A549 (cell line): ENCODE measurements around the gene FOXP1. TPM values are rescaled to one million over a fixed set of nuclear protein-coding genes. Genes with fewer than 3 reads are reported as not detected.

Source experiments
- ATAC-seq, 2 experiments: fragments of 200-7000 bp in 1 of 2; fragments of >200 bp in 1 of 2; cut with Nextera tagmentation in 1 of 2; cut with Tn5 transposase in 1 of 2; 3 replicates each; pipeline versions ENCODE4 v1.8.0 to v1.9.1; 2018 to 2020; ENCODE audit warnings: mild to moderate bottlenecking in 1 of 2, moderate library complexity in 1 of 2
- CTCF ChIA-PET: fragments of 300-600 bp; sonication (Branson Sonifier 250); formaldehyde crosslinking; extraction: SDS; loops from one replicate; lab custom pipeline; 2021; ENCODE audit warnings: antibody characterized with exemption, inconsistent platforms; lab: Yijun Ruan, JAX
- POLR2A ChIA-PET: fragments of 350-600 bp; formaldehyde crosslinking; extraction: SDS; loops from one replicate; lab custom pipeline; 2021; ENCODE audit warnings: antibody characterized with exemption, inconsistent platforms; lab: Yijun Ruan, JAX
- DNase-seq, 2 experiments: peaks; one replicate each; pipeline versions ENCODE4 v3.0.0 to v3.0.0-alpha.2; 2011 to 2016; ENCODE audit warnings: low read depth in 1 of 2, low spot score in 1 of 2
- FAIRE-seq: peaks from 2 replicates; lab custom pipeline; 2011; peaks lifted over from hg19 to GRCh38; lab: Jason Lieb, UNC
- H3K27ac ChIP-seq, 2 experiments: fragments of >200 bp; sonication (Bioruptor Twin); formaldehyde crosslinking; 3 replicates each; pipeline ENCODE4 v1.5.1; 2016 to 2017
- H3K4me1 ChIP-seq: fragments of >200 bp; sonication (Bioruptor Twin); formaldehyde crosslinking; 3 replicates; pipeline ENCODE4 v1.6.1; 2016
- H3K4me2 ChIP-seq: fragments of >200 bp; sonication (Bioruptor Twin); formaldehyde crosslinking; 3 replicates; pipeline ENCODE4 v1.6.1; 2016
- H3K4me3 ChIP-seq: fragments of >200 bp; sonication (Bioruptor Twin); formaldehyde crosslinking; 3 replicates; pipeline ENCODE4 v1.5.1; 2016
- H3K9me3 ChIP-seq: fragments of >200 bp; sonication (Bioruptor Twin); formaldehyde crosslinking; 3 replicates; pipeline ENCODE4 v1.6.1; 2016
- CEBPB ChIP-seq, 2 experiments: fragments of >200 bp in 1 of 2; sonication (Bioruptor Twin) in 1 of 2; formaldehyde crosslinking in 1 of 2; IDR thresholded peaks; 2 replicates each; pipeline ENCODE4 v1.6.1; 2012 to 2016
- CHD2 ChIP-seq: fragments of 150-350 bp; IDR thresholded peaks from 2 replicates; pipeline ENCODE4 v1.6.1; 2014; ENCODE audit warnings: low read length; ENCODE audit not compliant: partially characterized antibody
- EHMT2 ChIP-seq: fragments of 200-600 bp; sonication (generic); IDR thresholded peaks from 2 replicates; pipeline ENCODE4 v1.6.1; 2016; ENCODE audit warnings: antibody characterized with exemption, low read depth, mild to moderate bottlenecking, moderate library complexity
- FOSL2 ChIP-seq, 2 experiments: fragments of 450-650 bp in 1 of 2; fragments of >200 bp in 1 of 2; sonication (Bioruptor Twin) in 1 of 2; formaldehyde crosslinking; IDR thresholded peaks; 2 replicates each; pipeline versions ENCODE4 v1.5.0 to v1.6.1; 2016 to 2020; ENCODE audit warnings: mild to moderate bottlenecking in 1 of 2, moderate library complexity in 1 of 2
- GATA3 ChIP-seq: IDR thresholded peaks from 2 replicates; pipeline ENCODE4 v1.6.1; 2012; ENCODE audit warnings: borderline replicate concordance
- HEYL ChIP-seq: fragments of 250-450 bp; sonication (Bioruptor Pico); IDR thresholded peaks from 2 replicates; pipeline ENCODE4 v1.8.0; 2021; ENCODE audit warnings: mild to moderate bottlenecking, moderate library complexity
- JUNB ChIP-seq: fragments of >200 bp; sonication (Bioruptor Twin); formaldehyde crosslinking; IDR thresholded peaks from 2 replicates; pipeline ENCODE4 v1.6.1; 2016
- MAZ ChIP-seq: fragments of 150-350 bp; IDR thresholded peaks from 2 replicates; pipeline ENCODE4 v1.6.1; 2014; ENCODE audit warnings: antibody characterized with exemption, low read depth, low read length, borderline replicate concordance
- NFE2L2 ChIP-seq: fragments of 150-350 bp; conservative IDR thresholded peaks from 2 replicates; pipeline ENCODE4 v1.6.1; 2014; ENCODE audit warnings: low read length
- PHF8 ChIP-seq: fragments of 200-600 bp; sonication (generic); IDR thresholded peaks from 2 replicates; pipeline ENCODE4 v1.6.1; 2016; ENCODE audit warnings: low read depth, mild to moderate bottlenecking, antibody characterized with exemption, moderate library complexity, borderline replicate concordance
- POLR2AphosphoS2 ChIP-seq: conservative IDR thresholded peaks from 2 replicates; pipeline ENCODE4 v1.6.1; 2012; ENCODE audit warnings: low read length, improper control_type of control experiment, inconsistent platforms
- RARB ChIP-seq: fragments of 250-450 bp; sonication (Bioruptor Pico); IDR thresholded peaks from 2 replicates; pipeline ENCODE4 v1.8.0; 2021; ENCODE audit warnings: mild to moderate bottlenecking, moderate library complexity
- RFX5 ChIP-seq: fragments of 450-650 bp; IDR thresholded peaks from 2 replicates; pipeline ENCODE4 v1.7.1; 2014; ENCODE audit warnings: antibody characterized with exemption, mild to moderate bottlenecking, moderate library complexity
- RNF2 ChIP-seq: fragments of 200-600 bp; sonication (generic); IDR thresholded peaks from 2 replicates; pipeline ENCODE4 v1.6.1; 2016; ENCODE audit warnings: low read depth, mild to moderate bottlenecking, antibody characterized with exemption, moderate library complexity, borderline replicate concordance
- SMC3 ChIP-seq: fragments of >200 bp; sonication (Bioruptor Twin); formaldehyde crosslinking; IDR thresholded peaks from 3 replicates; pipeline ENCODE4 v1.6.1; 2018; ENCODE audit warnings: inconsistent platforms
- ZC3H11A ChIP-seq: fragments of 450-650 bp; IDR thresholded peaks from 2 replicates; pipeline ENCODE4 v1.6.1; 2014; ENCODE audit warnings: antibody characterized with exemption, mild to moderate bottlenecking
- ZNF302 ChIP-seq: fragments of 250-450 bp; sonication (Bioruptor Pico); IDR thresholded peaks from 2 replicates; pipeline ENCODE4 v1.9.0; 2021; ENCODE audit warnings: inconsistent platforms, mild to moderate bottlenecking, moderate library complexity
- ZSCAN20 ChIP-seq: fragments of 250-450 bp; sonication (Bioruptor Pico); IDR thresholded peaks from 2 replicates; pipeline ENCODE4 v1.8.0; 2022; ENCODE audit warnings: mild to moderate bottlenecking, moderate library complexity
- WGBS: methylation state at CpG from one replicate; pipeline ENCODE4 v1.1.6; 2017; ENCODE audit errors: missing lambda C conversion rate; 5-methylcytosine and 5-hydroxymethylcytosine counted together
- polyA plus RNA-seq, 4 experiments: library from polyadenylated mRNA; depleted of rRNA in 3 of 4; stranded (reverse); fragments of >200 nt; fragmentation: RNase III in 1 of 4; extraction: RNeasy Plus Mini Kit Qiagen cat#74134 plus additional on column Dnase treatment in 1 of 4; gene quantifications; 2 replicates in 3 of 4; 3 replicates in 1 of 4; pipeline ENCODE4 v1.2.3, GENCODE V29; 2011 to 2017
- TF ChIP-seq, protein P1 (sequence below): fragments of >200 bp; sonication (Bioruptor Twin); formaldehyde crosslinking; IDR thresholded peaks from 2 replicates; pipeline ENCODE4 v1.6.1; 2016
- TF ChIP-seq, protein P2 (sequence below): fragments of 200-600 bp; sonication (generic); IDR thresholded peaks from 2 replicates; pipeline ENCODE4 v1.6.1; 2016; ENCODE audit warnings: antibody characterized with exemption, mild to moderate bottlenecking, moderate library complexity
- TF ChIP-seq, protein P3 (sequence below): fragments of >200 bp; sonication (Bioruptor Twin); formaldehyde crosslinking; IDR thresholded peaks from 3 replicates; pipeline ENCODE4 v1.5.1; 2016

The FOXP1 gene
- polyA plus RNA-seq, 2 of the 4 experiments (the other 2 are of a cell fraction): 12.8 to 13.9 TPM

DNA sequence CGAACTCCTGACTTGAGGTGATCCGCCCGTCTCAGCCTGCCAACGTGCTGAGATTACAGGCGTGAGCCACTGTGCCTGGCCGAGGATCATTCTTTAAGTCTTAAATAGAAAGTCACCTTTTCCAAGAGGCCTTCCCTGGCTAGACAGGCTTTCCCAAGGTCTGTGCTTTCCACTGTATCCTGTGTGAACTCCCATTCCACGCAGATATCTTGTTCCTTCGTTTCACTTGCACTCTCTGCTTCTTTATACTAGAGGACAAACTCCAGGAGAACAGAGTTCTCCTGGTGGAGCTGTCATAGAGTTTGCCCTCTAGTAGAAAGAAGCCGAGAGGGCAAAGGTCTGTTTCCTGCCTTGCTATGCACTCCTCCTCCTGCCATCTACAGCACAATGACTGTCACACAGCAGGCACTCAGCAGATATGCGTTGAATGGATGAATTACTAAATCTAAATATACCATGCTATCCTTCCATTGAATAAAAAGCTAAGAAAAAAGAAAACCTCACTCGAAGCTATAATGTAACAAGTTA lies 211.2 kb downstream of the FOXP1 start:
- TF ChIP-seq PHF8: no peak
- no peak for TF ChIP-seq POLR2AphosphoS2
- TF ChIP-seq RARB (CRISPR knock-in tag): no peak
- TF ChIP-seq, protein P1, sequence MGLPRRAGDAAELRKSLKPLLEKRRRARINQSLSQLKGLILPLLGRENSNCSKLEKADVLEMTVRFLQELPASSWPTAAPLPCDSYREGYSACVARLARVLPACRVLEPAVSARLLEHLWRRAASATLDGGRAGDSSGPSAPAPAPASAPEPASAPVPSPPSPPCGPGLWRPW: no peak
- TF ChIP-seq RNF2: no peak
- TF ChIP-seq NFE2L2: no peak
- TF ChIP-seq RFX5: no peak
- TF ChIP-seq CHD2: no peak
- no peak for TF ChIP-seq CEBPB (IDR thresholded peaks at IDR 0.05)
- TF ChIP-seq ZSCAN20: no peak
- no peak for TF ChIP-seq JUNB
- no peak for TF ChIP-seq HEYL (CRISPR knock-in tag)
- no peak for TF ChIP-seq ZNF302 (CRISPR knock-in tag)
- ChIA-PET CTCF (interaction anchor here (0.6 to 1.8 kb wide), 6 partner anchors 17 to 364 kb away, joined by 3 to 5 read pairs (median 4); no protein-coding TSS in a partner anchor), POLR2A (no interaction called here)
- H3K9me3 ChIP-seq: no peaks in the 10 kb centered on the region
- FAIRE-seq (no peak), ATAC-seq (no peak), DNase-seq (no peak)
- H3K4me3 ChIP-seq: no peak overlapping the region
- H3K27ac ChIP-seq: no peak overlapping the region
- H3K4me1 ChIP-seq: no peaks in the 10 kb centered on the region; the same call in 2 of the 3 replicates
- 85% methylated on average over 11 of the region's 11 CpGs for WGBS
- H3K4me2 ChIP-seq: no peak overlapping the region

DNA sequence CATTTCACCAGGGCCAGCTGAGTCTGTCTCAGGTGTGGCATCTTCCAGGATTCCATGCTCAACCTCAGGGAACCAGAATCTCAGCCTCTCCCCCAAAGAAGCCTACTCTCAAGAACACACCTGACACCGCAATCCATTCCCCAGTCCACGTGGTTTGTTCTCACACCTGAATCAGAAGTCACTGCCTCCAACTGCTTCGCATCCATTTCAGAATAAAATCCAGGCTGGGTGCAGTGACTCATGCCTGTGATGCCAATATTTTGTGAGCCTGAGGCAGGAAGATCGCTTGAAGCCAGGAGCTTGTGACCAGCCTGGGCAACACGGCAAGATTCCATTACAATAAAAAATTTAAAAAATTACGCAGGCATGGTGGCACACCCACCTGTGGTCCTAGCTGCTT lies 212.2 kb downstream of the FOXP1 start:
- ATAC-seq: no peak
- no peak overlapping the region for H3K4me2 ChIP-seq
- WGBS: 85% methylated on average over 6 of the region's 6 CpGs
- TF ChIP-seq EHMT2: no peak
- no peak for TF ChIP-seq FOSL2 (IDR thresholded peaks at IDR 0.05)
- TF ChIP-seq FOSL2 (CRISPR knock-in tag; IDR thresholded peaks at IDR 0.05): no peak
- TF ChIP-seq ZC3H11A: no peak
- no peak for TF ChIP-seq MAZ
- TF ChIP-seq, protein P2, sequence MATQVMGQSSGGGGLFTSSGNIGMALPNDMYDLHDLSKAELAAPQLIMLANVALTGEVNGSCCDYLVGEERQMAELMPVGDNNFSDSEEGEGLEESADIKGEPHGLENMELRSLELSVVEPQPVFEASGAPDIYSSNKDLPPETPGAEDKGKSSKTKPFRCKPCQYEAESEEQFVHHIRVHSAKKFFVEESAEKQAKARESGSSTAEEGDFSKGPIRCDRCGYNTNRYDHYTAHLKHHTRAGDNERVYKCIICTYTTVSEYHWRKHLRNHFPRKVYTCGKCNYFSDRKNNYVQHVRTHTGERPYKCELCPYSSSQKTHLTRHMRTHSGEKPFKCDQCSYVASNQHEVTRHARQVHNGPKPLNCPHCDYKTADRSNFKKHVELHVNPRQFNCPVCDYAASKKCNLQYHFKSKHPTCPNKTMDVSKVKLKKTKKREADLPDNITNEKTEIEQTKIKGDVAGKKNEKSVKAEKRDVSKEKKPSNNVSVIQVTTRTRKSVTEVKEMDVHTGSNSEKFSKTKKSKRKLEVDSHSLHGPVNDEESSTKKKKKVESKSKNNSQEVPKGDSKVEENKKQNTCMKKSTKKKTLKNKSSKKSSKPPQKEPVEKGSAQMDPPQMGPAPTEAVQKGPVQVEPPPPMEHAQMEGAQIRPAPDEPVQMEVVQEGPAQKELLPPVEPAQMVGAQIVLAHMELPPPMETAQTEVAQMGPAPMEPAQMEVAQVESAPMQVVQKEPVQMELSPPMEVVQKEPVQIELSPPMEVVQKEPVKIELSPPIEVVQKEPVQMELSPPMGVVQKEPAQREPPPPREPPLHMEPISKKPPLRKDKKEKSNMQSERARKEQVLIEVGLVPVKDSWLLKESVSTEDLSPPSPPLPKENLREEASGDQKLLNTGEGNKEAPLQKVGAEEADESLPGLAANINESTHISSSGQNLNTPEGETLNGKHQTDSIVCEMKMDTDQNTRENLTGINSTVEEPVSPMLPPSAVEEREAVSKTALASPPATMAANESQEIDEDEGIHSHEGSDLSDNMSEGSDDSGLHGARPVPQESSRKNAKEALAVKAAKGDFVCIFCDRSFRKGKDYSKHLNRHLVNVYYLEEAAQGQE: no peak
- TF ChIP-seq SMC3: no peak
- TF ChIP-seq, protein P3, sequence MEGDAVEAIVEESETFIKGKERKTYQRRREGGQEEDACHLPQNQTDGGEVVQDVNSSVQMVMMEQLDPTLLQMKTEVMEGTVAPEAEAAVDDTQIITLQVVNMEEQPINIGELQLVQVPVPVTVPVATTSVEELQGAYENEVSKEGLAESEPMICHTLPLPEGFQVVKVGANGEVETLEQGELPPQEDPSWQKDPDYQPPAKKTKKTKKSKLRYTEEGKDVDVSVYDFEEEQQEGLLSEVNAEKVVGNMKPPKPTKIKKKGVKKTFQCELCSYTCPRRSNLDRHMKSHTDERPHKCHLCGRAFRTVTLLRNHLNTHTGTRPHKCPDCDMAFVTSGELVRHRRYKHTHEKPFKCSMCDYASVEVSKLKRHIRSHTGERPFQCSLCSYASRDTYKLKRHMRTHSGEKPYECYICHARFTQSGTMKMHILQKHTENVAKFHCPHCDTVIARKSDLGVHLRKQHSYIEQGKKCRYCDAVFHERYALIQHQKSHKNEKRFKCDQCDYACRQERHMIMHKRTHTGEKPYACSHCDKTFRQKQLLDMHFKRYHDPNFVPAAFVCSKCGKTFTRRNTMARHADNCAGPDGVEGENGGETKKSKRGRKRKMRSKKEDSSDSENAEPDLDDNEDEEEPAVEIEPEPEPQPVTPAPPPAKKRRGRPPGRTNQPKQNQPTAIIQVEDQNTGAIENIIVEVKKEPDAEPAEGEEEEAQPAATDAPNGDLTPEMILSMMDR: no peak
- TF ChIP-seq GATA3: no peak
- TF ChIP-seq, all 56 proteins: peak for 0
- no peak overlapping the region for H3K27ac ChIP-seq
- ChIA-PET POLR2A (no interaction called here), CTCF (interaction anchor here (0.6 kb wide), 3 partner anchors 100 to 281 kb away, joined by 3 to 4 read pairs (median 3); no protein-coding TSS in a partner anchor)
- H3K4me3 ChIP-seq: no peak overlapping the region
- FAIRE-seq: no peak
- DNase-seq: no peak
- H3K9me3 ChIP-seq: no peaks in the 10 kb centered on the region
- no peaks in the 10 kb centered on the region; the same call in 2 of the 3 replicates for H3K4me1 ChIP-seq
